Endometrium (tissue), 2 donors: ENCODE data around the gene MTHFD2.
"Not testable (repeated sequence)": the region's sequence is repeated elsewhere in the genome, so short reads cannot be mapped to it uniquely, and the experiment has no call there.

Source experiments
- FAIRE-seq: peaks from 2 replicates; lab custom pipeline; 2012; peaks lifted over from hg19 to GRCh38; lab: Jason Lieb, UNC
- donor health status: control.
- donor health status: control.

The MTHFD2 gene

GRCh38 chr2:74229865-74230264 lies 31.4 kb downstream of the MTHFD2 start:
- FAIRE-seq = not testable (repeated sequence)

- FAIRE-seq = no peak
Observed at GRCh38 chr2:74232426-74232825, 34.0 kb downstream of the MTHFD2 start.

DNA sequence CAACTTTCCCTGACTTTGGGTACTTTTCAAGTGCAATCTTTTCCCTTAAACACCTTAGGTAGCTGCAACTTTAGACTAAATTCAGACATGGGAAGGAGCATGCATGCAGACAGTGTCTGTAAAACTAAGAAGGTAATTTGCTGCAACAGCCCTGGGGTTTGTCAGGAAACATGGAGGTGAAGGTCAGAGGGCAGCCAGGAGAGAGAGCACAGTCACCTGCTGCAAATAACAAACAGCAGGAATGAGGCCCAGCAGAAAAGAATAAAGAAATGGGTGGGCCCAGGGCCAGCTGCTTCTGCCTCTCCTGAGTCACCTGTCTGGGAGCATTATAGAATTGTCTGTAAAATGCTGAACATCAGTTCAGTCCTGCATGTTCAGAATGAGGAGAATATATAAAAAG lies 35.2 kb downstream of the MTHFD2 start:
- FAIRE-seq = no peak

DNA sequence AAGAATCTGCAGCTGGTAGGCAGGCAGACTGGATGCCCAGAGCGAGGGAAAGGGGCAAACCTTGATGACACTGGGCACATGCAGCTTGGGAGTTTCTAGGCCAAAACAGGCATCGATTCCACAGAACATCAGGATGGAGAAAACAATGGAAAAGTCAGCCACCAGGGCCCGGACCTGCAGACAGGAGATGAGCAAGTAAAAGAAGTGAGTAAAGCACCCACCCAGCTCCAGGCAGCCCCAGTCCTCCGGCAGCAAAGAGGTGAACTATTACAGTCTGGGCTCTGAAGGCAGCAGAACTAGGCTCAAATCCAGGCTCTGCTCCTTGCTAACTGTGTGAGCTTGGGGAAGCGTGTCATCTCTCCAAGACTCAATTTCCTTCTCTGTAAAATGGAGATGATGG lies 36.6 kb downstream of the MTHFD2 start:
- no peak for FAIRE-seq

- FAIRE-seq = no peak
Observed at GRCh38 chr2:74238879-74239278, 40.5 kb downstream of the MTHFD2 start.

DNA sequence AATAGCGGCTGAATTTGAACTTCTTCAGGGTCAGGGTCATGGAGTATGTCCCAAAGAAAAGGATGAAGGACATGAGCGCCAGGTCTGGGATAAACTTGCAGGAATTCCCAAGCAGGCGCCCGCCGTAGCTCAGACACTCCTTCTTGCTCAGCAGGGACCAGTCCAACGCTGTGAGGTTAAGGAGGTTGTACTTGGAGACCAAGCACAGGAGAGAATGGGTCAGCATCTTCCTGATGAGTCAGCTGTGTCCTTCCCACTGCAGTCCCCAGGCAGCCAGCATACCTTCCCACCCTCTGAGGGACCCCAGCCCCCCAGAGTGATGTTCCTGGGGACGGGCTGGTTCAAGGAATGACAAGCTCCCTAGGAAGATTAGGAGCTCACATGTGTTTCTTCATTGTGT lies 40.9 kb downstream of the MTHFD2 start:
- no peak for FAIRE-seq

- no peak for FAIRE-seq
Observed at GRCh38 chr2:74242354-74243071, 44.1 kb downstream of the MTHFD2 start.

DNA sequence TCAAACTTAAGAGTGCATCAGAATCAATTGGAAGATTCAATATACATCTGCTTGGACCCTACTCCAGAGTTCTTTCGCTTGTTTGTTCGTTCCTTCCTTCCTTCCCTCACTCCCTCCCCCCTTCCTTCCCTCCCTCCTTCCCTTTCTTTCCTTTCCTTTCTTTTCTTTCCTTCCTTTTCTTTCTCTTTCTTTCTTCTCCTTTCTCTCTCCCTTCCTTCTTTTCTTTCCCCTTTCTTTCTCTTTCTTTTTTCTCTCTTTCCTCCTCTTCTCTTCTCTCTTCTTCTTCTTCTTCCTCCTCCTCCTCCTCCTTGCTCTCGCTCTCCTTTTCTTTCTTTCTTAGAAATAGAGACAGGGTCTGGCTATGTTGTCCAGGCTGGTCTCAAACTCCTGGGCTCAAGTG lies 45.9 kb downstream of the MTHFD2 start:
- FAIRE-seq = no peak

DNA sequence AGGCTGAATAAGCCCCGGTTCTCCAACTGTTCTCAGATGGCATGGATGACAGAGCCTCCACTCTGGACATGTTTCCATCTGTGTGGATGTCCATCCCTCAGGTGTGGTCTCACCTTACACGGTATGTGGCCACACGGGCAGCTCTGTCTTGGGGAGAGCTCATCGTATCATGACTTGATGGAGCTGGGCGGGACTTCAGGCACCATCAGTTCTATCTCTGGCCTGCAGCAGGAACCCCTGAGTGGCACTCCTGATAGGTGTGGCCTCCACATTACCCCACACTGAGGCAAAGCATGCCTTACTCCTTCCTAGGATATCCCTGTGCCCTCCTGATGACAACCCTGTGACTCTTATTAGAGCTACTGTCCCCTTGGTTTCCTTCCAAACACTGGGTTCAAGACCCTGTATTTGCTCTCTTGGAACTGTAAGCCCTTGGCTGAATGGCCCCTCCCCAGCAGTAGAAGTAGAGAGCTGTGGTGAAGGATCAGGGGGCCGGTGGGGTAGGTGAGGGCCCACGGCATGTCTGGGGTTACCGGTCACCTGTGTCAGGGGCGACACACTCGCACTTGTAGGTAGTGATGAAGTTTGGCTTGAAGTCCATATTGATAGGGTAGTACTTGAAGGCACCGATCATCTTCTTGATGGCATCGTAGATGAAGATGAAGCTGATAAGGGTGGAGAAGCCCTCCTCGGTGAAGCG lies 48.2 kb downstream of the MTHFD2 start:
- FAIRE-seq = no peak

DNA sequence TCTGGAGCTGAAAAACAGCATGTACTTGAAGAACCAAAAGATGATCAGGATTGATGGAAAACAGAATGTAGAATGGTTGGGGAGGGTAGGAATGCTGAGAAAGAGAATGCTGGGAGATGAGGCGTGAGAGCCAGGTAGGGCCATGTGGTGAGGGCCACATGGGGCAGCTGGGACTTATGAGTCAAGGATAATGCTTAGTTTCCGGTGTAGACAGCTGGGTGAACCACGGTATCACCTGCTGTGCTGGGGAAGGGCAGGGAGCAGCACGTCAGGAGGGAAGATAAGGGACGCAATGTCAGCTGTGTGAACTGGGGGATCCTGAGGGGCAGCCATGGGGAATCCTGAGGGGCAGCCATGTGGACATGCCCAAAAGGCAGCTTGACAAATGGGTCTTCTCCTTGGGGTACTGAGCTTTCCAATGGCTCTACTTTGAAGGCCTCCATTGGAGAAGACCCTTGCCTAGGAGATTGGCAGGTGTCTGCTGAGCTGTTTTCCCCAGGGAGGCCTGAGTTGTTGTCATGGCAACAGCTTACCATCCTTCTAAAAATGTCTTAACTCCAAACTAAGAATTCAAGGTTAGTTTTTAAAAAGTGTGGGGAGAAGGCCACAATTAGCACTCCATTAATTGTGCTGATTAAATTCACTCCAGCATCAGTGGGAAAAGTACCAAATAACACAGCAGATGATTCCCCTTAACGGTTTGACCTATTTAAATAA lies 51.1 kb downstream of the MTHFD2 start:
- FAIRE-seq = no peak

DNA sequence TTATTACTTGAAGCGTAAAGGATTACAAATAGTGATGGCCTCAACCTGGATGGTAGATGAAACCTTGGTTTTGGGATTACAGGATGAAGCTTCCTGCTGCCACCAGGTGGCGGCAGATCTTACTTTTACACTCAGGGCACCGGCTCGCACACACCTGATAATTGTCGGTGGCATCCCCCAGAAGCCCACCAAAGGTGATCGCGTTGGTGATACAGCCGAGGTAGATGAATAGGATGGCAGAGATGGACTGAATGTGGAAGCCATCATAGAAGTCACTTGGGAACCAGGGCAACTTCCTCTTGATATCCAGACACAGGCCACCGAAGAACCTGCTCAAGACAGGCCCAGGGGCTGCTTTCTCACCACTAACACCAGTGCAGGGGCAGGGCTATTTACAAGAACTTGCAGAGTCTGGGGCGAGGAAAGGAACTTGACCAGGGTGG lies 51.8 kb downstream of the MTHFD2 start:
- FAIRE-seq = no peak

DNA sequence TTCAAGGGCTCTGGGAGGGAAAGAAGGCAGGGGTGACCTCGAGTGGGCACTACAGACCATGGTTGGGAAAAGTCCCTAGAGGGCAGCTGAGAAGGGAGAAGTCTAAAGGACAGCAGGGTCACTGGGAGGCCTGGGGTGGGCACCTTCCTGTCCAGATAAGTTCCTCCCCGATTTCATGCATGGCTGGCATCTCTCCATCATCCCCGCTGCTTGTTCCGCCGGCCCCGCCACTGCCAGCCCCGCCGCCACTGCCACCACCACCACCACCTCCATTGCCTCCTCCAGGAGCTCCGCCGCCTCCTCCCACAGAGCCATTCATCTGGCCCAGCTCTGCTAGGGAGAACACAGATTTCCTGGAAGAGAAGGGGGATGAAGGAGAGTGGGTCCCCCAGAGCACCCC lies 53.6 kb downstream of the MTHFD2 start:
- FAIRE-seq = no peak

GRCh38 chr2:74252862-74253261 lies 54.4 kb downstream of the MTHFD2 start:
- no peak for FAIRE-seq

DNA sequence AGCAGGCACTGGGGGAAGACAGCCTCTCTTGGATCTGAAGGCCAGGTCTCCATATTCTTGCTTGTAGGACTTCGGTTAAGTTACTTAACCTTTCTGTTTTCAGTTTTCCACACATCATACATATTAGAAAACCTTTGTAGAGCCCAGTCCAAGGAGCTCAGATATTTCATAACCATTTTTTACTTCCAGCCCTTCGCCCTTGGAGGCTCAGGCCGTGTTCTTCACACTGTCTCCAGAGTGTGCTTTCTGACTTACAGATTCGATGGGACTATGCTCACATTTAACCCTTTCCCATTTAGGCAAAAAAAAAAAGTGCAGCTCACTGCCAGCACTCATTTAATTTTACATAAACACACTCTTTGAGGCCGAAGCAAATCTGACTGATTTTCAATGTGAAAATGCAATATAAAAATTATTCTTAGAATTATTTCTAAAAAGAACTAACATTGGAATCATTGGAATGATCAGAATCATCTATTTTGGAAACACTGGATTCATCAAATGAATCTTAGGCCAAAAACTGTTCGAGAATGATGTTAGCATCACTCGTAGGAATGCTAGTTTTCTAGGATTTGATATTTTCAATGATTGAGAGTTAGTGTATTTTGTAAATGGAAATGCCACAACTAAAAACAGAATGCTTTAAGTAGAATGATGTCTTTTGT lies 55.0 kb downstream of the MTHFD2 start:
- no peak for FAIRE-seq

- no peak for FAIRE-seq
Observed at GRCh38 chr2:74253971-74254310, 55.5 kb downstream of the MTHFD2 start.

GRCh38 chr2:74255660-74256213 lies 57.3 kb downstream of the MTHFD2 start:
- no peak for FAIRE-seq

DNA sequence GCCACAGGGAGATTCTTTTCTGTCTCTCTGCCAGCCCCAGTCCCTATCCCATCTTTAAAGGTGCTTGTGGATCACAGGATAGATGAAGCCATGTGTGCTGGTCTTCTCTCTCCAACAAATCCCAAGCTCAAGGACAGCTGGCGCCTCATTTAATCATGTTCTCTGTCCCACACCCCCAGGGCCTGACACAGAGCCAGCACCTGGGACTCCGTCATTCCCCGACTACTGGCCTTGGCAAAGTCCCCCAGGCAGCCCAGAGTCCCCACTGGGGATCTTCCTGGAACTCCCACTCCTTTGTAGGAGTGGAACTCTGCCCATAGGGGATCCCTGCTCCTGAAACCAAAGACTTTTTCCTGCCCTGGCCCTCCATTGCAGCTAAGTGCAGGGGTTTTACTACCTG lies 60.8 kb downstream of the MTHFD2 start:
- FAIRE-seq = no peak

DNA sequence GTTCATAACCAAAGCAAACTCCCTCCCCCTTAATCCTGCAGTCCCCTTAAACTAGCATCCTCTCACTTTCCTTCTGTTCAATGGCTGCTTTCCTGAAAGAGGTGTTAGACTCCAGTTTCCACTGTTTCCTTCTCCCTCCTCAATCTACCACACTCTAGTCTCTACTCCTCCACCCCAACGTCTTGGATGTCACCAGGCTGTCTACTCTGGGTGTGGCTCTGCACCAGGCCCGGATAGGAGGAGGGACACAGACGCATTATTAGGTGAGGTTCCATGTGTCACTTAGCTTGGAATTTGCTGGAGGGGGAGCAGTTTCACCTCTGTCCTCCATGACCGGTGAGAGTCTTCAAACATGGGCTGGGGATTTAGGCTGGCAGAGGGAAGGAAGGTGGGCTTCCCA lies 61.3 kb downstream of the MTHFD2 start:
- FAIRE-seq = no peak

- no peak for FAIRE-seq
Observed at GRCh38 chr2:74260495-74260894, 62.1 kb downstream of the MTHFD2 start.

DNA sequence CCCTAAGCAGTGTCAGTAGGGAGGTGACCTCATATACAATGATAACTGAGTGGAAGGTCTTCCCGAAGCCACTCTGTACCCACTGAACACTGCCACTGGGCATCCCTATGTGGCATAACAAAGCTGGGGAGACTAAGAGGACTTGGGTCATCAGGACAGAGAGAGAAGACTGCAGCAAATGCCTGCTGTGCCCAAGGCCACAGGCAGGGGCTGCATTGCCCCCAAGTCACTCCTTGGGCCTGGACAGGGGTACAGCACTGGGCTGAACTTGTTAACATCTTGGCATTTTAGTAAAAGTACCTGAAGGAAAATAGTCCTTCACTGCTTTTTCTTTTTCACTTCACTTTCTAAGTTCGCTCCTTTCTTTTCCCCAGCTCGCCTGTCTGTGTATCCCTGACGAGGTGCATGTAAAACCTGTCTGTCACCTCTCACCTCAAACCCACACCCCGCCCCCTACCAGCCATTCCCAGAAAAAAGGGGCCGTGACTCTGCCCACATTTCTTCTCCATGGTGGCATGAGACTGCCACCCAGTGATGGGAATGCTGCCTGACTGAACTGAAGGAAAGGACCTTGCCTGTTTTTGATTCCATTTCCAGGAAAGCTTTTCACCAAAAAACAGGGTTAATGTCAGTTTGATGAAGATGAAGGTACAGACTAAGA lies 62.9 kb downstream of the MTHFD2 start:
- no peak for FAIRE-seq

- no peak for FAIRE-seq
Observed at GRCh38 chr2:74262681-74263080, 64.3 kb downstream of the MTHFD2 start.

DNA sequence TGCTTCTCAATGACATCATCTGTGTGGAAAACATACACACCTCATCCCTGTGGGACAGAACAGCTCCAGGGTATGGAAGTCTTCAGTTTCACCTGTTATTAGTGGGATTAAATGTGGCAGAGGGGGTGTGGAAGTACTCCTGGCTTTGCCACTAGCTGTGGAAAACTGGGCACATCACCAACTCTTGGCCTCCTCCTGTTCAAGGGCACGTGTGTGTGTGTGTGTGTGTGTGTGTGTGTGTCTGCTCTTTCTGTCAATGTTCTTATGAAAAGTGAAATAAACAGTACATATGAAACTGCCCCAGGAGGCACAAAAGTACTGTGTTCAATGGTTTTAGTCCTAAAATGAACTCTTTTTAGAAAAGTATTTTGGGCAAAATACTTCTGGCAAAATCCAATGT lies 65.9 kb downstream of the MTHFD2 start:
- no peak for FAIRE-seq
